Motor neuron (in vitro differentiated cells): ENCODE data around the gene FABP3. TPM values are rescaled to one million over a fixed set of nuclear protein-coding genes. Genes with fewer than 3 reads are reported as not detected.
A peak's percentile ranks its signal among the peaks of the same experiment; 100 is the strongest.

Experiments
- ATAC-seq, 8 experiments: fragments of 200-7000 bp; cut with Tn5 transposase; replicated peaks in 6 of 8; 2 replicates each; pipeline ENCODE4 v1.8.0; 2021; ENCODE audit warnings: mild to moderate bottlenecking in 8 of 8, moderate library complexity in 8 of 8
- H3K27ac ChIP-seq, 2 donors: fragments of 250-450 bp; sonication (Bioruptor Pico); 2 replicates each; pipeline ENCODE4 v1.9.0; 2021; ENCODE audit warnings: antibody characterized with exemption in 2 of 2, mild to moderate bottlenecking in 2 of 2, moderate library complexity in 1 of 2
- H3K4me1 ChIP-seq, 2 donors: fragments of 250-450 bp; sonication (Bioruptor Pico); replicated peaks in 1 of 2; 2 replicates each; pipeline ENCODE4 v1.6.1; 2021; ENCODE audit warnings: antibody characterized with exemption in 2 of 2, mild to moderate bottlenecking in 2 of 2, moderate library complexity in 1 of 2
- H3K4me3 ChIP-seq, 5 donors: fragments of 250-450 bp; sonication (Bioruptor Pico); 2 replicates each; pipeline ENCODE4 v1.9.0; 2021; ENCODE audit warnings: antibody characterized with exemption in 5 of 5, mild to moderate bottlenecking in 5 of 5, moderate library complexity in 4 of 5
- WGBS, 10 experiments: fragments of 450-650 bp; shearing (Covaris generic); methylation state at CpG; one replicate each; pipeline ENCODE4 v1.0.0; 2022; 5-methylcytosine and 5-hydroxymethylcytosine counted together
- in situ Hi-C, 9 experiments: fragments of 400-800 bp; cut with MboI; loops; one replicate each; pipeline ENCODE4 v1.15.0; 2021; ENCODE audit warnings: low sequenced_read_pairs in 9 of 9, low pct_unique_long_range_greater_than_20kb in 2 of 9; ENCODE audit not compliant: unreplicated experiment in 9 of 9
- total RNA-seq, 8 experiments: library from RNA; unstranded; fragments of 300-600 nt; gene quantifications; 2 replicates each; pipeline versions ENCODE4 v1.2.3 to v1.2.4, GENCODE V29; 2022

FABP3 gene
- 10 to 100 TPM in 6 of 8 experiments, 1 to 10 TPM in 2; 2.5 to 70.0 (median 22.4) TPM for total RNA-seq

GRCh38 chr1:31373056-31373896, at the start of gene FABP3:
Gene FABP3 (minus strand): TSS chr1:31373076. CDS start chr1:31373014, 62 bp downstream.
- in situ Hi-C loops, result no loop called here
- peaks cover 49 to 53% of the 10 kb centered on the region in 2 donors for H3K4me1 ChIP-seq
- ATAC-seq, result peak; percentile 59 to 82 (median 76)
- peak within 1 kb of the TSS; percentile 2 to 34 (median 19) for H3K4me3 ChIP-seq
- 2 to 40% (median 5%) methylated on average over 2 to 10 of the region's 44 CpGs; no CpG with 5 or more reads in 3 of the 10 experiments for WGBS, 10 experiments
- peak within 1 kb of the TSS; percentile 86 for H3K27ac ChIP-seq

- 27 to 90% (median 60%) methylated on average over 2 to 9 of the region's 9 CpGs; no CpG with 5 or more reads in 3 of the 10 experiments for WGBS, 10 experiments
- Histone ChIP-seq H3K4me1 (peaks cover 6 to 23% of the 10 kb centered on the region in 2 donors), H3K4me3 (no peak overlapping the region), H3K27ac (no peak overlapping the region)
- in situ Hi-C loops, result loop anchor here in 3 of 9 experiments (25.0 kb wide), 1 partner anchor 234 kb away; no protein-coding TSS in a partner anchor
- peak in 2 of 8 experiments; percentile 9 to 42 for ATAC-seq
Measured at GRCh38 chr1:31421371-31422040, 48.6 kb upstream of the FABP3 start.

GRCh38 chr1:31420716-31421115, 47.8 kb upstream of the FABP3 start:
- Histone ChIP-seq H3K4me3 (no peak overlapping the region), H3K27ac (no peak overlapping the region), H3K4me1 (peaks cover 9 to 25% of the 10 kb centered on the region in 2 donors)
- 0 to 97% (median 85%) methylated on average over 1 to 5 of the region's 5 CpGs; no CpG with 5 or more reads in 3 of the 10 experiments for WGBS, 10 experiments
- ATAC-seq, result no peak
- in situ Hi-C loops, result loop anchor here in 3 of 9 experiments (25.0 kb wide), 1 partner anchor 233 kb away; no protein-coding TSS in a partner anchor

GRCh38 chr1:31418626-31419323, 45.9 kb upstream of the FABP3 start:
- Histone ChIP-seq H3K4me1 (peaks cover 22 to 38% of the 10 kb centered on the region in 2 donors), H3K4me3 (no peak overlapping the region), H3K27ac (no peak overlapping the region)
- in situ Hi-C loops, result loop anchor here in 3 of 9 experiments (25.0 kb wide), 1 partner anchor 231 kb away; no protein-coding TSS in a partner anchor
- 5 to 93% (median 70%) methylated on average over 2 to 4 of the region's 4 CpGs; no CpG with 5 or more reads in 2 of the 10 experiments for WGBS, 10 experiments
- ATAC-seq, result peak in 2 of 8 experiments; percentile 22 to 64

GRCh38 chr1:31417148-31417547, 44.3 kb upstream of the FABP3 start:
- in situ Hi-C loops, result loop anchor here in 3 of 9 experiments (25.0 kb wide), 1 partner anchor 230 kb away; no protein-coding TSS in a partner anchor
- WGBS, 10 experiments, result 17 to 100% (median 63%) methylated on average over 1 to 3 of the region's 3 CpGs; no CpG with 5 or more reads in 5 of the 10 experiments
- peaks cover 28 to 35% of the 10 kb centered on the region in 2 donors for H3K4me1 ChIP-seq
- no peak for ATAC-seq
- H3K4me3 ChIP-seq, result no peak overlapping the region
- H3K27ac ChIP-seq, result no peak overlapping the region

GRCh38 chr1:31416101-31416736, 43.3 kb upstream of the FABP3 start:
- H3K4me3 ChIP-seq, result no peak overlapping the region
- 50 to 100% (median 94%) methylated on average over 2 to 7 of the region's 7 CpGs; no CpG with 5 or more reads in 1 of the 10 experiments for WGBS, 10 experiments
- H3K27ac ChIP-seq, result no peak overlapping the region
- no peak for ATAC-seq
- peaks cover 30 to 31% of the 10 kb centered on the region in 2 donors for H3K4me1 ChIP-seq
- in situ Hi-C loops, result loop anchor here in 3 of 9 experiments (25.0 kb wide), 1 partner anchor 229 kb away; no protein-coding TSS in a partner anchor

- H3K4me3 ChIP-seq, result no peak overlapping the region
- in situ Hi-C loops, result loop anchor here in 3 of 9 experiments (25.0 kb wide), 1 partner anchor 228 kb away; no protein-coding TSS in a partner anchor
- WGBS, 10 experiments, result 92 to 100% (median 92%) methylated on average over 1 to 2 of the region's 2 CpGs; no CpG with 5 or more reads in 7 of the 10 experiments
- H3K27ac ChIP-seq, result peak overlapping the region in 1 of 2 donors; percentile 97
- ATAC-seq, result no peak
- peaks cover 30% of the 10 kb centered on the region in 2 donors for H3K4me1 ChIP-seq
Measured at GRCh38 chr1:31415658-31416057, 42.8 kb upstream of the FABP3 start.

- ATAC-seq, result no peak
- Histone ChIP-seq H3K27ac (peak overlapping the region; percentile 94 to 97), H3K4me1 (peaks cover 30% of the 10 kb centered on the region in 2 donors), H3K4me3 (peak overlapping the region; percentile 58 to 94 (median 61))
- WGBS, 10 experiments, result 60 to 96% (median 86%) methylated on average over 1 to 4 of the region's 4 CpGs; no CpG with 5 or more reads in 4 of the 10 experiments
- in situ Hi-C loops, result loop anchor here in 3 of 9 experiments (25.0 kb wide), 1 partner anchor 228 kb away; no protein-coding TSS in a partner anchor
Measured at GRCh38 chr1:31414980-31415370, 42.1 kb upstream of the FABP3 start.

GRCh38 chr1:31413405-31414001, 40.6 kb upstream of the FABP3 start:
- ATAC-seq, result peak; percentile 47 to 83 (median 56)
- peaks cover 30% of the 10 kb centered on the region in 2 donors for H3K4me1 ChIP-seq
- WGBS, 10 experiments, result 0 to 3% (median 0%) methylated on average over 1 to 31 of the region's 54 CpGs; no CpG with 5 or more reads in 4 of the 10 experiments
- in situ Hi-C loops, result loop anchor here in 3 of 9 experiments (25.0 kb wide), 1 partner anchor 226 kb away; no protein-coding TSS in a partner anchor
- H3K4me3 ChIP-seq, result peak overlapping the region; percentile 58 to 94 (median 61)
- H3K27ac ChIP-seq, result peak overlapping the region; percentile 94 to 97

GRCh38 chr1:31412732-31413404, 40.0 kb upstream of the FABP3 start, which contains the start of gene SERINC2:
Gene SERINC2 (plus strand): TSS chr1:31413213. CDS start chr1:31413266, 53 bp downstream.
- Histone ChIP-seq H3K4me3 (peak within 1 kb of the TSS; percentile 58 to 94 (median 61)), H3K4me1 (peaks cover 30% of the 10 kb centered on the region in 2 donors), H3K27ac (peak within 1 kb of the TSS; percentile 94 to 97)
- in situ Hi-C loops, result loop anchor here in 3 of 9 experiments (25.0 kb wide), 1 partner anchor 226 kb away; no protein-coding TSS in a partner anchor
- 6 to 46% (median 22%) methylated on average over 3 to 17 of the region's 63 CpGs; no CpG with 5 or more reads in 6 of the 10 experiments for WGBS, 10 experiments
- peak; percentile 26 to 62 (median 37) for ATAC-seq
